K562 (cell line): ENCODE measurements around the gene PHF5A. TPM values are rescaled to one million over a fixed set of nuclear protein-coding genes. Genes with fewer than 3 reads are reported as not detected.
A peak's percentile ranks its signal among the peaks of the same experiment; 100 is the strongest.

Experiments used
- ARHGAP35 ChIP-seq: fragments of 450-650 bp; IDR thresholded peaks from 2 replicates; pipeline ENCODE4 v1.6.1; 2018; ENCODE audit not compliant: partially characterized antibody
- CHD2 ChIP-seq: IDR thresholded peaks from 2 replicates; pipeline ENCODE4 v1.6.1; 2011; ENCODE audit warnings: low read depth, low read length
- CREB1 ChIP-seq, 2 experiments: sonication (generic) in 1 of 2; formaldehyde crosslinking in 1 of 2; IDR thresholded peaks; 2 replicates each; pipeline versions ENCODE4 v1.6.1 to v1.8.0; 2012 to 2022; ENCODE audit warnings: inconsistent platforms in 1 of 2, mild to moderate bottlenecking in 1 of 2, missing genetic modification reagents in 1 of 2, moderate library complexity in 1 of 2
- CSDE1 ChIP-seq, 2 experiments: fragments of 450-650 bp; IDR thresholded peaks; 2 replicates each; pipeline ENCODE4 v1.6.1; 2016; ENCODE audit warnings: mild to moderate bottlenecking in 1 of 2
- DDX20 ChIP-seq: fragments of 450-650 bp; IDR thresholded peaks from 2 replicates; pipeline ENCODE4 v1.6.1; 2016; ENCODE audit warnings: missing genetic modification characterization, low read depth, mild to moderate bottlenecking, missing compliant biosample characterization, moderate library complexity
- ELF1 ChIP-seq: fragments of 200-800 bp; sonication (Bioruptor generic); IDR thresholded peaks from 2 replicates; pipeline ENCODE4 v1.6.1; 2016; ENCODE audit warnings: missing genetic modification characterization, missing compliant biosample characterization
- ESRRA ChIP-seq: fragments of 450-650 bp; IDR thresholded peaks from 2 replicates; pipeline ENCODE4 v1.6.1; 2014; ENCODE audit warnings: low read depth, mild to moderate bottlenecking, moderate library complexity, borderline replicate concordance
- ILF3 ChIP-seq: fragments of 450-650 bp; IDR thresholded peaks from 2 replicates; pipeline ENCODE4 v1.6.1; 2018; ENCODE audit warnings: antibody characterized with exemption, mild to moderate bottlenecking, moderate library complexity, borderline replicate concordance
- IRF2 ChIP-seq: sonication (generic); formaldehyde crosslinking; IDR thresholded peaks from 2 replicates; pipeline ENCODE4 v1.8.1; 2022; ENCODE audit warnings: mild to moderate bottlenecking, missing genetic modification reagents
- LARP7 ChIP-seq: fragments of 450-650 bp; IDR thresholded peaks from 2 replicates; pipeline ENCODE4 v1.6.1; 2016
- MAFK ChIP-seq: IDR thresholded peaks from 2 replicates; pipeline ENCODE4 v1.6.1; 2011; ENCODE audit warnings: low read length, improper control_type of control experiment
- MTF1 ChIP-seq: fragments of 250-450 bp; sonication (Bioruptor Pico); IDR thresholded peaks from 2 replicates; pipeline ENCODE4 v1.9.0; 2021; ENCODE audit warnings: moderate library complexity, mild to moderate bottlenecking, inconsistent platforms, borderline replicate concordance
- NFYB ChIP-seq: IDR thresholded peaks from 2 replicates; pipeline ENCODE4 v1.6.1; 2011; ENCODE audit warnings: mild to moderate bottlenecking, moderate library complexity; ENCODE audit not compliant: insufficient read length; ENCODE audit errors: extremely low read depth
- PHTF2 ChIP-seq: fragments of 250-450 bp; sonication (Bioruptor Pico); IDR thresholded peaks from 2 replicates; pipeline ENCODE4 v1.5.0; 2021; ENCODE audit warnings: mild to moderate bottlenecking
- POLR2H ChIP-seq: IDR thresholded peaks from 2 replicates; pipeline ENCODE4 v1.6.1; 2016; ENCODE audit warnings: missing genetic modification characterization, low read depth, mild to moderate bottlenecking, control low read depth, missing compliant biosample characterization, moderate library complexity
- SIN3B ChIP-seq: fragments of 450-650 bp; IDR thresholded peaks from 2 replicates; pipeline ENCODE4 v1.6.1; 2017; ENCODE audit warnings: low read depth, mild to moderate bottlenecking, moderate library complexity
- ZNF12 ChIP-seq: sonication (generic); formaldehyde crosslinking; IDR thresholded peaks from 2 replicates; pipeline ENCODE4 v1.4.0; 2020; ENCODE audit warnings: mild to moderate bottlenecking, missing genetic modification reagents
- ZNF583 ChIP-seq: fragments of 250-450 bp; sonication (Bioruptor Pico); IDR thresholded peaks from 2 replicates; pipeline ENCODE4 v1.4.0; 2020
- ZNF780A ChIP-seq: fragments of 250-450 bp; sonication (Bioruptor Pico); IDR thresholded peaks from 2 replicates; pipeline ENCODE4 v1.5.0; 2021; ENCODE audit warnings: mild to moderate bottlenecking
- polyA plus RNA-seq, 8 experiments: library from polyadenylated mRNA; depleted of rRNA in 4 of 8; stranded (reverse) in 5 of 8; unstranded in 3 of 8; fragments of >200 nt; fragmentation: Nextera tagmentation in 2 of 8; fragmentation: Illumina TruSeq in 1 of 8; extraction: Ambion mirVana in 2 of 8; extraction: Trizol in 1 of 8; gene quantifications; 2 replicates each; pipeline versions ENCODE4 v1.2.1 to v1.2.3, GENCODE V29; 2011 to 2014; ENCODE audit warnings: inconsistent platforms in 1 of 8, missing spikeins in 1 of 8
- total RNA-seq, 7 experiments: library from RNA; depleted of rRNA in 6 of 7; stranded (reverse); fragments of >200 nt in 6 of 7; fragmentation: Illumina TruSeq in 2 of 7; extraction: Trizol in 2 of 7; gene quantifications; 2 replicates each; pipeline versions ENCODE4 v1.2.1 to v1.2.3, GENCODE V29; 2011 to 2021; ENCODE audit warnings: low replicate concordance in 1 of 7
- TF ChIP-seq, protein P1 (sequence below): fragments of 450-650 bp; IDR thresholded peaks from 2 replicates; pipeline ENCODE4 v1.6.1; 2016; ENCODE audit warnings: missing biosample characterization, missing genetic modification characterization
- TF ChIP-seq, protein P2 (sequence below), 2 experiments: fragments of 450-650 bp; IDR thresholded peaks; 2 replicates each; pipeline ENCODE4 v1.6.1; 2016
- TF ChIP-seq, protein P3 (sequence below): fragments of 450-650 bp; IDR thresholded peaks from 2 replicates; pipeline ENCODE4 v1.6.1; 2016; ENCODE audit warnings: borderline replicate concordance
- TF ChIP-seq, protein P4 (sequence below): fragments of 250-450 bp; sonication (Bioruptor Pico); IDR thresholded peaks from 2 replicates; pipeline ENCODE4 v1.5.0; 2022; ENCODE audit warnings: mild to moderate bottlenecking

The PHF5A gene
- total and polyA plus RNA-seq, 9 of the 15 experiments (the other 6 are each of a cell fraction or from before 2014, with no cell fraction given): 14.2 to 144 (median 101) TPM

DNA sequence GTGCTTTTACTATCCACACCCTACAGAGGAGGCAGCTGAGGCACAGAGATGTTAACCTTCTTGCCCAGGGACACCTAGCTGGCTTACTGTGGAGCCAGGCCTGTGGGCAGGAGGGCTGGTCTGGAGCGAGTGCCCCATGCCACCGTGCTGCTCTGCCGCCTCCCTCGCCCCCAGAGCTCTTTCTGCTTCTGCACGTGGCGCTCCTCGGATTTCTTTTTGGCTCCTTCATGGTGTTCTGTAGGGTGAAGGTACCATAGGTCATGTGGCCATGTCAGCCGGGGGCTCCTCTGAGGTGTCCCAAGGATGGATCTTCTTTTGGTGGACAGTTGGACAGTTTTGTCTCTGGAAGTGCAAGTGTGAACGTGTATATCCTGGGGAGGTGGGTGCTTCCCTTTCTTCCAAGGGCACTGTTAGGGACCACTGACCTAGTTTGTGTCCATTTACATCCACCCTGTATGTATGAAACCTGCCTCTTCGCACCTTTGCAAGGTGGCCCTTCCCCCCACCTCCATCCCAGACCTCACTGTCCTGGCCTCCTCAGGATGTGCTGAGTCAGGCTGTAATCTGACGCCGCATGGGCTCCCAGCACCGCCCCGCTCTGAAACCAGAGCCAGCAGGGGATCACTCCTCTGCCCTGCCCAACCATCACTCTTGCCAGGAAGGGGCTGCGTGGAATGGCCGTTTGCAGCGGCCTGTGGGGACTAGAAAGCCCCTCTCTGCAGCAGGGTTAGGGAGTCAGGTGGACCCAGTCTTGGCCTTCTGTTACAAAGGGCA is 44.1 kb upstream of the PHF5A start (continued):
- TF ChIP-seq CSDE1 (IDR thresholded peaks at IDR 0.05): no peak
- TF ChIP-seq, protein P1, sequence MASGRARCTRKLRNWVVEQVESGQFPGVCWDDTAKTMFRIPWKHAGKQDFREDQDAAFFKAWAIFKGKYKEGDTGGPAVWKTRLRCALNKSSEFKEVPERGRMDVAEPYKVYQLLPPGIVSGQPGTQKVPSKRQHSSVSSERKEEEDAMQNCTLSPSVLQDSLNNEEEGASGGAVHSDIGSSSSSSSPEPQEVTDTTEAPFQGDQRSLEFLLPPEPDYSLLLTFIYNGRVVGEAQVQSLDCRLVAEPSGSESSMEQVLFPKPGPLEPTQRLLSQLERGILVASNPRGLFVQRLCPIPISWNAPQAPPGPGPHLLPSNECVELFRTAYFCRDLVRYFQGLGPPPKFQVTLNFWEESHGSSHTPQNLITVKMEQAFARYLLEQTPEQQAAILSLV (tag): no peak
- TF ChIP-seq, protein P2, sequence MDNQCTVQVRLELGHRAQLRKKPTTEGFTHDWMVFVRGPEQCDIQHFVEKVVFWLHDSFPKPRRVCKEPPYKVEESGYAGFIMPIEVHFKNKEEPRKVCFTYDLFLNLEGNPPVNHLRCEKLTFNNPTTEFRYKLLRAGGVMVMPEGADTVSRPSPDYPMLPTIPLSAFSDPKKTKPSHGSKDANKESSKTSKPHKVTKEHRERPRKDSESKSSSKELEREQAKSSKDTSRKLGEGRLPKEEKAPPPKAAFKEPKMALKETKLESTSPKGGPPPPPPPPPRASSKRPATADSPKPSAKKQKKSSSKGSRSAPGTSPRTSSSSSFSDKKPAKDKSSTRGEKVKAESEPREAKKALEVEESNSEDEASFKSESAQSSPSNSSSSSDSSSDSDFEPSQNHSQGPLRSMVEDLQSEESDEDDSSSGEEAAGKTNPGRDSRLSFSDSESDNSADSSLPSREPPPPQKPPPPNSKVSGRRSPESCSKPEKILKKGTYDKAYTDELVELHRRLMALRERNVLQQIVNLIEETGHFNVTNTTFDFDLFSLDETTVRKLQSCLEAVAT (IDR thresholded peaks at IDR 0.05): no peak
- no peak for TF ChIP-seq ARHGAP35
- TF ChIP-seq ZNF583: no peak
- TF ChIP-seq DDX20: no peak
- TF ChIP-seq SIN3B: no peak
- TF ChIP-seq MAFK: peak; percentile 96
- peak; percentile 43; the same call in 1 of the 2 replicates for TF ChIP-seq CHD2
- no peak for TF ChIP-seq LARP7
- TF ChIP-seq, protein P3, sequence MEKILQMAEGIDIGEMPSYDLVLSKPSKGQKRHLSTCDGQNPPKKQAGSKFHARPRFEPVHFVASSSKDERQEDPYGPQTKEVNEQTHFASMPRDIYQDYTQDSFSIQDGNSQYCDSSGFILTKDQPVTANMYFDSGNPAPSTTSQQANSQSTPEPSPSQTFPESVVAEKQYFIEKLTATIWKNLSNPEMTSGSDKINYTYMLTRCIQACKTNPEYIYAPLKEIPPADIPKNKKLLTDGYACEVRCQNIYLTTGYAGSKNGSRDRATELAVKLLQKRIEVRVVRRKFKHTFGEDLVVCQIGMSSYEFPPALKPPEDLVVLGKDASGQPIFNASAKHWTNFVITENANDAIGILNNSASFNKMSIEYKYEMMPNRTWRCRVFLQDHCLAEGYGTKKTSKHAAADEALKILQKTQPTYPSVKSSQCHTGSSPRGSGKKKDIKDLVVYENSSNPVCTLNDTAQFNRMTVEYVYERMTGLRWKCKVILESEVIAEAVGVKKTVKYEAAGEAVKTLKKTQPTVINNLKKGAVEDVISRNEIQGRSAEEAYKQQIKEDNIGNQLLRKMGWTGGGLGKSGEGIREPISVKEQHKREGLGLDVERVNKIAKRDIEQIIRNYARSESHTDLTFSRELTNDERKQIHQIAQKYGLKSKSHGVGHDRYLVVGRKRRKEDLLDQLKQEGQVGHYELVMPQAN: no peak
- TF ChIP-seq POLR2H: no peak
- TF ChIP-seq PHTF2 (CRISPR knock-in tag): no peak
- no peak for TF ChIP-seq ZNF780A
- TF ChIP-seq ZNF12 (CRISPR knock-in tag): no peak
- no peak for TF ChIP-seq IRF2
- TF ChIP-seq CREB1 (IDR thresholded peaks at IDR 0.05): 0 out of 2 replicates have a peak, but pooled peaks have one; percentile 16
- TF ChIP-seq CREB1 (CRISPR knock-in tag; IDR thresholded peaks at IDR 0.05): no peak
- no peak for TF ChIP-seq NFYB
- TF ChIP-seq ESRRA: no peak
- no peak for TF ChIP-seq ILF3
- no peak for TF ChIP-seq MTF1
- no peak for TF ChIP-seq ELF1 (tag)
- TF ChIP-seq, protein P4, sequence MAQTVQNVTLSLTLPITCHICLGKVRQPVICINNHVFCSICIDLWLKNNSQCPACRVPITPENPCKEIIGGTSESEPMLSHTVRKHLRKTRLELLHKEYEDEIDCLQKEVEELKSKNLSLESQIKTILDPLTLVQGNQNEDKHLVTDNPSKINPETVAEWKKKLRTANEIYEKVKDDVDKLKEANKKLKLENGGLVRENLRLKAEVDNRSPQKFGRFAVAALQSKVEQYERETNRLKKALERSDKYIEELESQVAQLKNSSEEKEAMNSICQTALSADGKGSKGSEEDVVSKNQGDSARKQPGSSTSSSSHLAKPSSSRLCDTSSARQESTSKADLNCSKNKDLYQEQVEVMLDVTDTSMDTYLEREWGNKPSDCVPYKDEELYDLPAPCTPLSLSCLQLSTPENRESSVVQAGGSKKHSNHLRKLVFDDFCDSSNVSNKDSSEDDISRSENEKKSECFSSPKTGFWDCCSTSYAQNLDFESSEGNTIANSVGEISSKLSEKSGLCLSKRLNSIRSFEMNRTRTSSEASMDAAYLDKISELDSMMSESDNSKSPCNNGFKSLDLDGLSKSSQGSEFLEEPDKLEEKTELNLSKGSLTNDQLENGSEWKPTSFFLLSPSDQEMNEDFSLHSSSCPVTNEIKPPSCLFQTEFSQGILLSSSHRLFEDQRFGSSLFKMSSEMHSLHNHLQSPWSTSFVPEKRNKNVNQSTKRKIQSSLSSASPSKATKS (CRISPR knock-in tag): no peak
